ENCODE measurements around the gene ZC3H7A. TPM values are rescaled to one million over a fixed set of nuclear protein-coding genes. Genes with fewer than 3 reads are reported as not detected.

ZC3H7A gene
- total RNA-seq, 1 experiment from 2014 or later = 43.1 TPM

DNA sequence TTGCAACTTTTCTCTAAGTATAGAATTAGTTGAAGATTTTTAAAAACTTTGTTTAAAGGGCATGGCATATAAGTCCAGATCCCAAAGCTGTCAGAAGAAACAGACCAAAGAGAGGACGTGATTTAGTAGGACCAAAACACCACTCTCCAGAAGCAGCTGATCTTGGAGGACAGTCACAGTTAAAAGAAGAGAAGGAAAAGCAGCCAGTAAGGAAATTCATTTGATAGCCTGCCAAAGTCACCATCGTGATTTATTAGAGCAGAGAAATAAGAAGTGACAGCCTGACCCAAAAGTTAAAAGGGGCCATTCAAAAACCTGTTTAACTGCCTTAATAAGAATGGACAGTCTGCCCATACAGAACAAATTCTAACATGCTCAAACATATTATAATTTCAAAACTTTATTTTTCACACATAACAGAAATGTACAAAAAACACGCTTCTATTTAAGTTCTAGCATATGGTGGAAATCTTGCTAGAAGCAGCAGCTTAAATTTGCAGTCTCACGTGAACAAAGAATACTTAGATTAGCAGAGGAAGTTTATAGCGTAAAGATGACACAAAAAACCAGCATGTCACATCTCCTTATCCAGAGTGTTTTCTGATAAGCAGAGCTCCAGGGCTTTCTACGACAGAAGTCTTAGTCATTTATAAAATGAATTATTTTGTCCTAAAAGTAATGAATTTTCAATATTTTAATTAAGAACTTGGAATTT, 91.6 kb downstream of the ZC3H7A start:
- no peaks in the 10 kb centered on the region for H3K9me3 ChIP-seq (ENCODE audit: control insufficient read depth, low read depth, low read length)
- no peak overlapping the region for H2BK15ac ChIP-seq (ENCODE audit: low read depth, low read length)
- 0 out of 2 replicates have a peak, but pooled peaks cover 2% of the 10 kb centered on the region for H3K79me2 ChIP-seq (ENCODE audit: insufficient read depth, low read length)
- DNase-seq = no peak
- H3K14ac ChIP-seq (ENCODE audit: insufficient read depth, low read length) = no peak overlapping the region
- H3K27ac Mint-ChIP-seq = no peak overlapping the region
- H4K20me1 ChIP-seq (ENCODE audit: control insufficient read depth, insufficient read depth, insufficient read length) = no peaks in the 10 kb centered on the region
- H3K4me2 ChIP-seq (ENCODE audit: insufficient read depth, insufficient read length, low read length) = no peak overlapping the region
- no peak overlapping the region for H3T11ph ChIP-seq (ENCODE audit: low read length)
- no peaks in the 10 kb centered on the region for H3K4me1 Mint-ChIP-seq
- H3K56ac ChIP-seq (ENCODE audit: insufficient read length, low read depth, low read length) = no peak overlapping the region
- no peak overlapping the region for H2BK12ac ChIP-seq (ENCODE audit: insufficient read length, low read depth, low read length)
- H3K23me2 ChIP-seq (ENCODE audit: insufficient read length, low read depth, low read length, poor library complexity, severe bottlenecking) = no peaks in the 10 kb centered on the region
- H3K27me3 Mint-ChIP-seq (ENCODE audit: low read depth) = no peaks in the 10 kb centered on the region
- H4K5ac ChIP-seq (ENCODE audit: insufficient read length, low read depth, low read length) = no peak overlapping the region
- no peak overlapping the region for H2AFZ ChIP-seq (ENCODE audit: low read length)
- H2BK5ac ChIP-seq (ENCODE audit: insufficient read length, low read length) = no peak overlapping the region
- no peak overlapping the region for H3K4me3 Mint-ChIP-seq
- no peaks in the 10 kb centered on the region for H3K79me1 ChIP-seq (ENCODE audit: insufficient read depth, low read depth, low read length, poor library complexity, severe bottlenecking)
- no peaks in the 10 kb centered on the region for H3K4me1 ChIP-seq (ENCODE audit: insufficient read depth, low read length)
- TF ChIP-seq CTCF (conservative IDR thresholded peaks at IDR 0.05) = no peak
- no peak overlapping the region for H3K9ac ChIP-seq (ENCODE audit: extremely low read depth, insufficient read length, low read length)
- no peak overlapping the region for H2BK20ac ChIP-seq (ENCODE audit: low read depth, low read length, poor library complexity, severe bottlenecking)
- no peak overlapping the region for H3K27ac ChIP-seq (ENCODE audit: insufficient read length, low read depth, low read length)
- no peak overlapping the region for H3K18ac ChIP-seq (ENCODE audit: insufficient read length, low read depth, low read length)
- H4K91ac ChIP-seq (ENCODE audit: insufficient read length, low read depth, low read length) = no peak overlapping the region
- no peaks in the 10 kb centered on the region for H3K27me3 ChIP-seq (ENCODE audit: insufficient read depth, low read length)
- peaks cover 0 to 18% (median 10%) of the 10 kb centered on the region in 3 experiments; a peak in 3 of 7 replicates for H3K36me3 Mint-ChIP-seq (ENCODE audit: insufficient read depth in 1 of 3, low read depth in 3 of 3)
- no peak overlapping the region for H2BK120ac ChIP-seq (ENCODE audit: low read depth, low read length, poor library complexity, severe bottlenecking)
- no peak overlapping the region for H3K4ac ChIP-seq (ENCODE audit: low read depth, low read length)
- no peaks in the 10 kb centered on the region for H3K9me3 Mint-ChIP-seq
- H2AK5ac ChIP-seq (ENCODE audit: insufficient read length, low read length) = no peak overlapping the region
- H3K23ac ChIP-seq (ENCODE audit: insufficient read length, low read depth, low read length) = no peak overlapping the region
- H4K8ac ChIP-seq (replicated peaks; ENCODE audit: insufficient read length, low read depth, low read length) = no peak overlapping the region
- WGBS (ENCODE audit: extremely low coverage, insufficient read length, low lambda C conversion rate) = no CpG with 5 or more reads among the region's 6 CpGs

Other genes with a start within 250 kb of the ZC3H7A start
- gene LITAF, start 210.3 kb downstream of the ZC3H7A start, total RNA-seq (2021) = 249 and 265 TPM in 2 replicates
- gene SNN, start 128.8 kb downstream of the ZC3H7A start, total RNA-seq (2021) = 43.9 and 44.2 TPM in 2 replicates
- gene TXNDC11, start 54.4 kb downstream of the ZC3H7A start, total RNA-seq (2021) = 12.2 and 15.3 TPM in 2 replicates
- gene RSL1D1, start 54.3 kb upstream of the ZC3H7A start, total RNA-seq (2021) = 334 and 343 TPM in 2 replicates
- gene GSPT1, start 118.7 kb upstream of the ZC3H7A start, total RNA-seq (2021) = 173 and 179 TPM in 2 replicates
- gene NPIPB2, start 144.8 kb upstream of the ZC3H7A start, total RNA-seq (2021) = 5.7 and 12.5 TPM in 2 replicates
- not detected in 2 replicates for gene TNFRSF17, start 168.0 kb upstream of the ZC3H7A start, total RNA-seq (2021)
- 8.0 and 8.6 TPM in 2 replicates for gene SNX29, start 179.5 kb upstream of the ZC3H7A start, total RNA-seq (2021)